Measurements from ENCODE around the gene SFTPD.

GRCh38 chr10:79941585-79942210, 7.2 kb downstream of the SFTPD start:
- TF ChIP-seq EZH2 (IDR thresholded peaks at IDR 0.05; ENCODE audit: low read length, missing control alignments) (no peak), CTCF (conservative IDR thresholded peaks at IDR 0.05 in 1 of 2, IDR thresholded peaks at IDR 0.05 in 1 of 2; ENCODE audit: low read depth in 1 of 2, low read length in 2 of 2) (no peak)

Measured in fibroblast of lung (primary cell).